ENCODE data around the gene SPEN. TPM values are rescaled to one million over a fixed set of nuclear protein-coding genes. Genes with fewer than 3 reads are reported as not detected.
"Not testable (repeated sequence)": the region's sequence is repeated elsewhere in the genome, so short reads cannot be mapped to it uniquely, and the experiment has no call there.

SPEN gene
- total RNA-seq, 4 donors from 2014 or later: 18.8 to 104 (median 73.8) TPM

DNA sequence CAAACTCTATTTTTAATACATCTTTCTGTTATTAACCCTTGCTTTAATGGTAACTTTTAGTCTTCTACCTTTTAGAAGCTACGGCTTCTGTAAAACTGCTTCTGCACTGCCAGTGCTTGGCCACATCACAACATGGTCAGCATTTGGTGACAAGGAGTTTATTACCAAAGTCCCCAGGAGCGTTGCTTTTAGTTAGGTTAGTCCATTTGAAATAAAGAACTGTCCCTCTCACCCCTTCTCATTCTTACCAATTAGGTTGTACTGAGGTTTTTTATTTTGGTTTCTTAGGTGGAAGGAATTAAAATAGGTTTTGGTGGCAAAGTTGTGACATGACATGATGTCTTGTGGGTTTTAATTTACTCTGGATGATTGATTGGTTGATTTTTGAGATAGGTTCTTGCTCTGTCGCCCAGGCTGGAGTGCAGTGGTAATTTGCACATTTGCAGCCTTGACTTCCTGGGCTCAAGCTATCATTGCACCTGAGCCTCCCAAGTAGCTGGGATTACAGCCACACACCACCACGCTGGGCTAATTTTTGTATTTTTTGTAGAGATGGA is 39.2 kb downstream of the SPEN start:
- no peaks in the 10 kb centered on the region for H3K27me3 ChIP-seq
- H3K4me3 ChIP-seq: peak overlapping the region; percentile 15 to 35
- peak overlapping the region; percentile 88 to 92 for H3K27ac ChIP-seq
- intact Hi-C loops (cut with DNase I; ENCODE audit: low total_unique reads): no loop called here
- peaks cover 0 to 5% of the 10 kb centered on the region in 2 donors for H3K4me1 ChIP-seq
- no peak for DNase-seq
- no peaks in the 10 kb centered on the region for H3K36me3 ChIP-seq
- H3K9me3 ChIP-seq: no peaks in the 10 kb centered on the region
- TF ChIP-seq POLR2A (IDR thresholded peaks at IDR 0.05): peak in 1 of 2 donors; percentile 63
- TF ChIP-seq, protein P1, sequence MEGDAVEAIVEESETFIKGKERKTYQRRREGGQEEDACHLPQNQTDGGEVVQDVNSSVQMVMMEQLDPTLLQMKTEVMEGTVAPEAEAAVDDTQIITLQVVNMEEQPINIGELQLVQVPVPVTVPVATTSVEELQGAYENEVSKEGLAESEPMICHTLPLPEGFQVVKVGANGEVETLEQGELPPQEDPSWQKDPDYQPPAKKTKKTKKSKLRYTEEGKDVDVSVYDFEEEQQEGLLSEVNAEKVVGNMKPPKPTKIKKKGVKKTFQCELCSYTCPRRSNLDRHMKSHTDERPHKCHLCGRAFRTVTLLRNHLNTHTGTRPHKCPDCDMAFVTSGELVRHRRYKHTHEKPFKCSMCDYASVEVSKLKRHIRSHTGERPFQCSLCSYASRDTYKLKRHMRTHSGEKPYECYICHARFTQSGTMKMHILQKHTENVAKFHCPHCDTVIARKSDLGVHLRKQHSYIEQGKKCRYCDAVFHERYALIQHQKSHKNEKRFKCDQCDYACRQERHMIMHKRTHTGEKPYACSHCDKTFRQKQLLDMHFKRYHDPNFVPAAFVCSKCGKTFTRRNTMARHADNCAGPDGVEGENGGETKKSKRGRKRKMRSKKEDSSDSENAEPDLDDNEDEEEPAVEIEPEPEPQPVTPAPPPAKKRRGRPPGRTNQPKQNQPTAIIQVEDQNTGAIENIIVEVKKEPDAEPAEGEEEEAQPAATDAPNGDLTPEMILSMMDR (IDR thresholded peaks at IDR 0.05): peak in 2 of 4 experiments; percentile 6 to 12

DNA sequence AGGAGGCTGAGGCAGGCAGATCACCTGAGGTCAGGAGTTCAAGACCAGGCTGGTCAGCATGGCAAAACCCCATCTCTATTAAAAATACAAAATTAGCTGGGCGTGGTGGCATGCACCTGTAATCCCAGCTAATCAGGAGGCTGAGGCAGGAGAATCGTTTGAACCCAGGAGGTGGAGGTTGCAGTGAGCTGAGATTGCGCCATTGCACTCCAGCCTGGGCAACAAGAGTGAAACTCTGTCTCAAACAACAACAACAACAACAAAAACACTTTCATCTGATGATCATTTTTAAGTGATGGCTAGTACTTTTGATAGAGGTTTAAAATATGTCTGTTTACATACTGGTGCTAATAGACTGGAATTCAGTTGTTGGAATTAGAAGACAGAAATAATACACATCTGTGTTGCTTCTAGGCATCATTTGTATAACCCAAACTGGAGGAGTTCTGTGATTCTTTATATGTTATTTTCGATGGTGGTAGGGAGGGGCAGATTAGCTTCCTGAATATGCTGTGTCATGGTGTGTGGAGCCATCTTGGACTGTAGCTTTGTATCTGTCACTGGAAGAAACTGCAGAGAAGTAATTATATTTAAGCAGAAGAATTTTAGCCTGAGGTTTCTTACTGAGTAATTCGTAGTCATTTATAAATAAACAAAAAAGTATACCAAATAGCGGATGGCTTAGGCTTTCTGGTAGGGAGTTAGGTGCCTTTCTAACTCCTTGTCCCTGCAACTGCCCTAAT is 45.5 kb downstream of the SPEN start:
- H3K4me1 ChIP-seq; DNase-seq; intact Hi-C loops (cut with DNase I; ENCODE audit: low total_unique reads); H3K4me3 ChIP-seq; H3K27me3 ChIP-seq; H3K9me3 ChIP-seq; H3K36me3 ChIP-seq: not testable (repeated sequence)
- peak overlapping the region; percentile 59 to 77 for H3K27ac ChIP-seq

DNA sequence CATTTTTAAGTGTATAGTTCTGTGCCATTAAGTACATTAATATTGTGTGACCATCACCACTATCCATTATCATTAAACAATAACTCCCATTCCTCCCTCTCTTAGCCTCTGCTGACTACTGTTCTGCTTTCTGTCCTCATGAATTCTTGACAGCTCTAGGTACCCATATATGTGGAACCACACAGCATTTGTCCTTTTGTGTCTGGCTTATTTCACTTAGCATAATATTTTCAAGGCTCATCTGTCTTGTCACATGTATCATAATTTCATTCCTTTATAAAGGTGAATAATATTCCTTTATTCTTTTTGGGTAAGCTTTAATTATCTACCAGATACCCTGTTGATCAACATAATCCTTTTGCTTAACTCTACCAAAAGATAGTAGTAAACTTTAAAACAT is 47.7 kb downstream of the SPEN start:
- TF ChIP-seq, protein P1 (IDR thresholded peaks at IDR 0.05): no peak
- no peak for TF ChIP-seq POLR2A (IDR thresholded peaks at IDR 0.05)
- Histone ChIP-seq H3K4me3 (no peak overlapping the region), H3K4me1 (no peaks in the 10 kb centered on the region), H3K36me3 (no peaks in the 10 kb centered on the region), H3K27ac (peak overlapping the region; percentile 1 to 59), H3K27me3 (no peaks in the 10 kb centered on the region), H3K9me3 (no peaks in the 10 kb centered on the region)
- DNase-seq: no peak
- intact Hi-C loops (cut with DNase I; ENCODE audit: low total_unique reads): no loop called here

DNA sequence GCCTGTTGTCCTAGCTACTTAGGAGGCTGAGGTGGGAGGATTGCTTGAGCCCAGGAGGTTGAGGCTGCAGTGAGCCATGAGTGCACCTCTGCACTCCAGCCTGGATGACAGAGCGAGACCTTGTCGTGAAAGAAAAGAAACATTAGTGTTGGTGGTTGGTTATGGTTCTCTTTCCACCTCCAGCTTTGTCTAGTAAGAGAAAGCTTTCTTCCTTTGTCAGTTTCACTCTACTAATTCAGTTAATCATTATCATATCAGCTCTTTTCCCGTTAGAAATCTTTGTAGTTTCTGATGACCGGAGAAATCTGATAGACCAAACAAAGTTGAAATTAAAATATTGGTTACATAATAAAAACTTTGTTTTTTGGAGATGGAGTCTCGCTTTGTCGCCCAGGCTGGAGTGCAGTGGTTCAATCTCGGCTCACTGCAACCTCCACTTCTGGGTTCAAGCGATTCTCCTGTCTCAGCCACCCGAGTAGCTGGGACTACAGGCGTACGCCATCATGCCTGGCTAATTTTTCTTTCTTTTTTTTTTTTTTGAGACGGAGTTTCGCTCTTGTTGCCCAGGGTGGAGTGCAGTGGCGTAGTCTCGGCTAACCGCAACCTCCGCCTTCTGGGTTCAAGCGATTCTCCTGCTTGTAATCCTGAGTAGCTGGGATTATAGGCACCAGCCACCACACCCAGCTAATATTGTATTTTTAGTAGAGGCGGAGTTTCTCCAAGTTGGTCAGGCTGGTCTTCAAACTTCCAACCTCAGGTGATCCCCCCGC is 49.5 kb downstream of the SPEN start:
- H3K36me3 ChIP-seq; H3K9me3 ChIP-seq; DNase-seq; H3K4me3 ChIP-seq; intact Hi-C loops (cut with DNase I; ENCODE audit: low total_unique reads); H3K4me1 ChIP-seq; H3K27ac ChIP-seq; H3K27me3 ChIP-seq: not testable (repeated sequence)

DNA sequence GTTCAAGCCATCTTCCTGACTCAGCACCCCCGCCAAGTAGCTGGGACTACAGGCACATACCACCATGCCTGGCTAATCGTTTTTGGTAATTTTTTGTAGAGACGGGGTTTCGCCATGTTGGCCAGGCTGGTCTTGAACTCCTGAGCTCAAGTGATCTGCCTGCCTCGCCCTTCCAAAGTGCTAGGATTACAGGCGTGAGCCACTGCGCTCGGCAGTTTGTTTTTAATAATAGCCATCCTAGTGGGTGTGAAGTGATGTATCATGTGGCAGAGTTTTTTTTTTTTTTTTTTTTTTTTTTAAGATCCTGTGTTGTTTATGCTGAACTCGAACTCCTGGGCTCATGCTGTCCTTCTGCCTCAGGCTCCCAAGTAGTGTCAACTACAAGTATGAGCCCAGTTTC is 51.8 kb downstream of the SPEN start:
- H3K27ac ChIP-seq: no peak overlapping the region
- H3K36me3 ChIP-seq: no peaks in the 10 kb centered on the region
- no peaks in the 10 kb centered on the region for H3K9me3 ChIP-seq
- no peak for TF ChIP-seq POLR2A (IDR thresholded peaks at IDR 0.05)
- TF ChIP-seq, protein P1 (IDR thresholded peaks at IDR 0.05): no peak
- H3K4me3 ChIP-seq: no peak overlapping the region
- H3K27me3 ChIP-seq: no peaks in the 10 kb centered on the region
- no peak for DNase-seq
- intact Hi-C loops (cut with DNase I; ENCODE audit: low total_unique reads): no loop called here
- H3K4me1 ChIP-seq: no peaks in the 10 kb centered on the region

Data from uterus (tissue), 4 donors.